Glomerular visceral epithelial cell (primary cell): ENCODE measurements around the gene GRIN3B.
"Not testable (repeated sequence)": the region's sequence is repeated elsewhere in the genome, so short reads cannot be mapped to it uniquely, and the experiment has no call there.

Experiments used
- DNase-seq: peaks from one replicate; pipeline ENCODE4 v3.0.0-alpha.2; 2016; ENCODE audit errors: extremely low spot score

The GRIN3B gene, protein sequence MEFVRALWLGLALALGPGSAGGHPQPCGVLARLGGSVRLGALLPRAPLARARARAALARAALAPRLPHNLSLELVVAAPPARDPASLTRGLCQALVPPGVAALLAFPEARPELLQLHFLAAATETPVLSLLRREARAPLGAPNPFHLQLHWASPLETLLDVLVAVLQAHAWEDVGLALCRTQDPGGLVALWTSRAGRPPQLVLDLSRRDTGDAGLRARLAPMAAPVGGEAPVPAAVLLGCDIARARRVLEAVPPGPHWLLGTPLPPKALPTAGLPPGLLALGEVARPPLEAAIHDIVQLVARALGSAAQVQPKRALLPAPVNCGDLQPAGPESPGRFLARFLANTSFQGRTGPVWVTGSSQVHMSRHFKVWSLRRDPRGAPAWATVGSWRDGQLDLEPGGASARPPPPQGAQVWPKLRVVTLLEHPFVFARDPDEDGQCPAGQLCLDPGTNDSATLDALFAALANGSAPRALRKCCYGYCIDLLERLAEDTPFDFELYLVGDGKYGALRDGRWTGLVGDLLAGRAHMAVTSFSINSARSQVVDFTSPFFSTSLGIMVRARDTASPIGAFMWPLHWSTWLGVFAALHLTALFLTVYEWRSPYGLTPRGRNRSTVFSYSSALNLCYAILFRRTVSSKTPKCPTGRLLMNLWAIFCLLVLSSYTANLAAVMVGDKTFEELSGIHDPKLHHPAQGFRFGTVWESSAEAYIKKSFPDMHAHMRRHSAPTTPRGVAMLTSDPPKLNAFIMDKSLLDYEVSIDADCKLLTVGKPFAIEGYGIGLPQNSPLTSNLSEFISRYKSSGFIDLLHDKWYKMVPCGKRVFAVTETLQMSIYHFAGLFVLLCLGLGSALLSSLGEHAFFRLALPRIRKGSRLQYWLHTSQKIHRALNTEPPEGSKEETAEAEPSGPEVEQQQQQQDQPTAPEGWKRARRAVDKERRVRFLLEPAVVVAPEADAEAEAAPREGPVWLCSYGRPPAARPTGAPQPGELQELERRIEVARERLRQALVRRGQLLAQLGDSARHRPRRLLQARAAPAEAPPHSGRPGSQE

DNA sequence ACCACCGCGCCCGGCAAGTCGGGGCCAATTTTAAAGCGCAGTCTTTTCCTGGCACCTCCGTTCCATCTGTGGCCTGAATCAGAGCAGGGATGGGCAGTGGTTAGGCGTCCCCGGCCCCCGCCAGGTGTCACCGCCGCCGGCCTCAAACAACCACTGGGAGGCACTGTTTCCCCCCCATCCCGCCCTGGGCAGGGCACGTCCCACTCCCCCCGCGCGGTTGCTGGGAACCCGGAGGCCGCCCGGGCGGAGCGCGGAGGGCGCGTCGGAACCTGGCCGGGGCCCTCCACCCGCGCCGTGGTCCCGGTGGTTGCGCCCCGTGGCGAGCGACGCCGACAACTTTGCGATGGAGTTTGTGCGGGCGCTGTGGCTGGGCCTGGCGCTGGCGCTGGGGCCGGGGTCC is at the start of gene GRIN3B:
Gene GRIN3B (plus strand): TSS at position 325 of the 400 bp plus-strand sequence. CDS start 19 bp downstream, at position 344.
- DNase-seq, result peak; percentile 37

DNA sequence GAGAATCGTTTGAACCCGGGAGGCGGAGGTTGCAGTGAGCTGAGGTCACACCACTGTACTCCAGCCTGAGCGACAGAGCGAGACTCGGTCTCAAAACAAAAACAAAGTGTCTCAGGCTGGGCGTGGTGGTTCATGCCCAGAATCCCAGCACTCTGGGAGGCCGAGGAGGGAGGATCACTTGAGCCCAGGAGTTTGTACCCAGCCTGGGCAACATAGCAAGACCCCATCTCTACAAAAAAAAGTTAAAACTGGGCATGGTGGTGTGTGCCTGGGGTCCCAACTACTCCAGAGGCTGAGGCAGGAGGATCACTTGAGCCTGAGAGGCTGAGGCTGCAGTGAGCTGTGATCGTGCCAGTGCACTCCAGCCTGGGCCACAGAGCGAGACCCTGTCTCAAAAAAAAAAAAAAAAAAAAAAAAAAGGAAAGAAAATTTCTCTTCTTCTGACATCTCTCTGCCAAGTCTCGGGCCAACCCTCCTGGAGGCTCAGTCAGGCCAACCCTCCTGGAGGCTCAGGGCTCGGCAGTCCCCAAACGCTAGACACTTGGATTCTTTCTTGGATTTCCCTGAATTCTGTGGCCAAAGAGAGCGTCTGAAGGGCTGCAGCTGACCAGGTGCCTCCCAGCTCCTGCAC is 48.1 kb upstream of the GRIN3B start:
- no peak for DNase-seq

DNA sequence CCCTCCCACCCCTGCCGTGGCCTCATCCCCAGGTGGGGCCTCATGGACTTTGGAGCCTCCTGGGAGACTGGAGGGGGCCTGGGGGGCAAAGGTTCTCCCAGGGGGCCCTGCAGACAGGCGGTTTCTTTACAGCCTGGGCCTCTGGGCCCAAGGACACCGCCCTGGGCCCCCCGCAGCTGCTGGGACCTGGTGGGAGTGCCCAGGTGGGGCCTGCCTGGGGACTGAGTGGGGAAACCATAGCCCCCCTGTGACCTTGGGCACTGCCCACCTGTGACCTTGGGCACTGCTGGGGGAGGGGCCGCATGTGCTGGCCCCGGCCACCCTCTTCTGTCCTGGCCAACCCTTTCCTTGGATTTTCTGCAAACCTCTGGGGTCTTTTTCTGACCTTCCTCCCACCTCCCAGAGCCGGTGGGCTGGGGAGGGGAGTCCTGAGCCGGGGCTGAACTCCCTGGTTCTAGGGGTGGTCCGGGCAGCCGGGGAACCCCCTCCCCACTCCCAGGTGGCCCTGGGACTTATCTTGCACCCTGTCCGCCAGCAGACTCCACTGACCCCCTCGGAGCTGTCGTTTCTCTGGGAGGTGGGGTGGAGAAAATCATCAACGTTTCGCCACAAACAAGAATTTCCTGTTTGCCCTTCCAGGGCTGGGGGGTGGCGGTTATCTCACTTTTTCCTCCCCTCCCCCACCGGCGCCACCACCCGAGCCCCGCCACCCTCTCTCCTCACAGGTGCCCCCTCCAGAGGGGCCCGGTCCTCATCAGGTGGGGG is 47.4 kb upstream of the GRIN3B start:
- DNase-seq, result no peak

DNA sequence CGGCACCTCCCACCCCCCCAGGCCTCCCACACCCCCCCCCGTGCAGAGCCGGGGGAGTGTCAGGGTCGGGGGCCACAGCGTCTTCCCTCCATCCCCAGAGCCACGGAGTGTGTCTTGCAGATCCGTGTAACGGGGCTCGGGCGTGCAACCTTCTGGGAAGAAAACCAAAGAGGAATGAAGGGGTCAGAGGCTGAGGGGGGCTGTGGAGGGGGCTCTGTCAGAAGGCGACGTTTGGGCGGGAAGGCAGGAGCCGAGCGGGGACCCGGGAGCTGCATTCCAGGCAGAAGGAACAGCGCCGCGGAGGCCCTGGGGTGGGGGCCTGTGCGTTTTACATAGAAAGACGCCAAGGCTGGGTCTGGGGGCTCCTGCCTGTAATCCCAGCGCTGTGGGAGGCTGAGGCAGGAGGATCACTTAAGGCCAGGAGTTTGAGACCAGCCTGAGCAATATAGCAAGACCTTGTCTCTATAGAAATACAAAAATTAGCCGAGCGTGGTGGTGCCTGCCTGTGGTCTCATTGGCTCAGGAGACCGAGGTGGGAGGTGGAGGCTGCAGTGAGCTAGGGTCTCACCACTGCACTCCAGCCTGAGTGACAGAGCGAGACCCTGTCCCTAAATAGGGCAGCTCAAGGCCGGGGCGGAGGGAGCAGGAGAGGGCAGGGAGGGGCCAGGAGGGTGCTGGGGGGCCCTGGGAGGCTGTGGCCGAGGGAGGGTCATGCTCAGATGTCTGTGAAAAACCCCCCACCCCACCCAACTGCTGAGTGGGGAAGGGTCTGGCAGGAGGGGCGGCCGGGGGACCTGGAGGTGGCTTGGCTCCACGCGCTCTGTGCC is 46.6 kb upstream of the GRIN3B start:
- DNase-seq, result no peak

DNA sequence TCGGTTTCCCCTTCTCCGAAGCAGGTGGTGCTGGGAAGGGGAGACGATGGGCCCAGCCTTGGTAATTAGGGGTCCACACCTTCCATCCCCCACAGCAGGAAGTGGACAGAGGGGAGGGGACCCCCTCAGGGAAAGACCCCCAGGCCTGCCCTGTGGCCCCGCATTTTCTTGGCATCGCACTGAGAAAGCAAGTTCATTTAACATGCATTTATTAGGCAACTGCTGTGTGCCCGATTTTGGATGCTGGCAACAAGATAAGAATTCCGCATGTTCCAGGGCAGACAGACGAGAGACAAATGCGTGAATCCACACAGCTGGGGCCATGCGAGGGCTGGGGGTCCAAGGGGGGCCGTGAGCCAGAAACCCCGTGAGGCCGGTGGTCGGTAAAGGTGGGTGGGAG is 45.9 kb upstream of the GRIN3B start:
- DNase-seq, result no peak

DNA sequence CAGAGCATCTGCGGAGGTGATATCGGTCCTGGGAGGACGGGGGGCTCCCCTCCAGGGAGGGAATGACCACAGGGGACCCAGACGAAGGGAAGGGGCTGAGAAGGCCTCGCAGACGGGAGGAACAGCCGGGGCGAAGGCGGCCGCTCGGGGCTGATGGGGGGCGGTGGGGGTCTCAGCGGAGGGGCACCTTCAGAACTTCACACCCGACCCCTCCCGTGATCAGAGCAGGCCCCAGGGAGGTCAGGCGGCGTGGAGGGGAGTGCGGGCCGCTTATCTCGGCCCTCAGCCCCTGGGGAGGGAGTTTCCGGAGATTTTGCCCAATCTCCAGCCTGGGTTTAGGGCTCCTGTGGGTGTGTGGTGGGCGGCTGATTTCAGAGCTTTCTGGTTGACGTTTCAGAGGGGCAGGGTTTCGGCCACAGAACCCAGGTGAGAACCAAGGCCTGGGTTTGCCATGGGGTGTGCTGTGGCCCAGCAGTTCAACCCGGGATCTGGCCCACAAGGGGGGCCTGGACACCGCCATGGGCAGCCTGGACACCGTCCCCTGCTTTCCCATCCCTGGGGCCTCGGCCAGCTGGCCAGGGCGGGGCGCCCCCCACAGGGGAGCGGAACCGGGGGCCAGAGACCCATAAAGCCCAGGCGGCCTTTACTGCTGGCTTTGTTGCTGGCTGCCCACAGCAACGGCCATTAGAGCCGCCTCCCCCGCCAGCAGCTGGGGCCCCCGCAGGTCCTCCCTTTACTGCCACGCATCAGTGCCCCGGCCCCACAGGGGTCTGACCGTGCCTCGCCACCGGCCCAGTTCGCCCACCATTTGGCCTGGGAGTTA is 45.3 kb upstream of the GRIN3B start:
- no peak for DNase-seq

DNA sequence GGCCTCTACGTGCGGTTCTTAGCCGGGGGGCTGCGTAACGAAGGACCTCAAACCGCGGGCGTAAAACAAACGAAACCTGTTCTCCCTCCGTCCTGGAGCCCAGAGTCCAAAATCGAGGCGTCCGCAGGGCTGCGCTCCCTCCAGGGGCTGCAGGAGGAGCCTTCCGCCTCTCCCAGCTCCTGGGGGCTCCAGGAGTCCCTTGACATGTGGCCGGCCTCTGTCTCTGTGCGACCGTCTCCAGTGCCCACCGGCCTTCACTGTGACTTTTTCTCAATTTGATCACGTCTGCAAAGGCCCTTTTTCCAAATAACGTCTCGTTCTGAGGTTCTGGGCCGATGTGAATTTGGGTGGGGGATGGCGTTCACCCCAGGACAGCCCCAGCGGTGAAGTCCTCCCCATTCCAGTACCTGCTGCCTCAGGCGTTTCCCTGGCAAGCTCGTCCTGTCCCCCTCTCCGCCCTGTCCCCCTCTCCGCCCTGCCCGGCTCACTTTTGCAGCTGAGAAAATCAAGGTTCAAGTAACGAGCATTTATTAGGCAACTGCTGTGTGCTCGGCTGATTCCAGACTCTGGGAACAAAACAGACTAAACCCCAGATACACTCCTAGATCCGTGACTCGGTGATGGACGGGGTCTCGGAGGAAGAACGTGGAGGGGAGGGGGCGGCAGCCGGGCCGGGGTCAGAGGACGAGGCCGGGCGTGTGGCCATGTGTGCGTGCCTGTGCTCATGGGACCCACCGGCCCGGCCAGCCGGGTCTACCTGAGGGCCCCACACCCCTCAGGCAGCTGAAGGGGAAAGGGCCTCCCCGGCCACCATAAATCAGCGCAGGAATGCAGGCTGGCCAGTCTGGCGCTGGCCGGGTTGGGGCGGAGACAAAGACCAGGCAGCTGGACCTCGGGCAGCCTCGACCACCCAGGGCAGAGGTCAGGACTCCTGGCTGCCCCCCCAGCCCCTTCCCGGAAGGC is 44.1 kb upstream of the GRIN3B start:
- no peak for DNase-seq

DNA sequence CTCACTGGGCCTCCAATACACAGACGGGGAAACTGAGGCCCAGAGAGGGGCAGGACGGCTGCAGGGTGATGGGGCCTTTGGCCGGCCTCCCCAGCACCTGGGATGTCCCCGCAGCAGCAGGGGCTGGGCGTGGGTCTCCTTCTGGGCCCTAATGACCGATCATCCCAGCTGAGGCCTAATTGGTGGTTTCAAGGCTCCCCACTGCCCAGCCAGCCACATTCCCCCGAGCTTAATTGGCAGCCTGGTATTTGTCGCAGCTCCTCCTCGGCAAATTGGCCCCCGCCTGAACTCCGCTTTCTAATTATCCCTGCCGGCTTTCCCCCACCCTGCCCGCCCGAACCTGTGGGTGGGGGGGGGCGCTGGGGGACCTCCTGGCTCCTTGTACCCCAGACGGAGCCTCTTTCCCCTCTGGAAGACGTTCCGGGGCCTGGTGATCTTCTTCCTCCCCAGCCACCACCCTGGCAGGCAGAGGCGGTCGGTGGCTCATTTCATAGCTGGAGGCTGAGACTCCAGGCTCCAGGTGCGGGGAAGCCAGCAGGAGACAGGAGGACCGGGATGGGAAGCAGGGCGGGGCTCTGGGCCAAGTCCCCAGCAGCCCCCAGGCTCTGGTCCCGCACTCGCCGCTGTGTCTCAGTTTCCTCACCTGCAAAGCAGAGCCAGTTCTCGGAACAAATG is 43.3 kb upstream of the GRIN3B start:
- DNase-seq, result no peak

DNA sequence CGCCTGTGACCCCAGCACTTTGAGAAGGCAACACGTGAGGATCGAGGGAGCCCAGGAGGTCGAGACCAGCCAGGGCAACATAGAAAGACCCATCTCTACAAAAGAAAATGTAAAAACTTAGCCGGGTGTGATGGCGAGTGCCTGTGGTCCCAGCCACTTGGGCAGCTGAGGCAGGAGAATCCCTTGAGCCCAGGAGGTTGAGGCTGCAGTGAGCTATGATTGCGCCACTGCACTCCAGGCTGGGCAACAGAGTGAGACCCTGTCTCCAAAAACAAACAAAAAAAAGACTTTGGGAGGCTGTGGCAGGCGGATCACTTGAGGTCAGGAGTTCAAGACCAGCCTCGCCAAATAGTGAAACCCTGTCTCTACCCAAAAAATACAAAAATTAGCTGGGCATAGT is 42.6 kb upstream of the GRIN3B start:
- not testable (repeated sequence) for DNase-seq

DNA sequence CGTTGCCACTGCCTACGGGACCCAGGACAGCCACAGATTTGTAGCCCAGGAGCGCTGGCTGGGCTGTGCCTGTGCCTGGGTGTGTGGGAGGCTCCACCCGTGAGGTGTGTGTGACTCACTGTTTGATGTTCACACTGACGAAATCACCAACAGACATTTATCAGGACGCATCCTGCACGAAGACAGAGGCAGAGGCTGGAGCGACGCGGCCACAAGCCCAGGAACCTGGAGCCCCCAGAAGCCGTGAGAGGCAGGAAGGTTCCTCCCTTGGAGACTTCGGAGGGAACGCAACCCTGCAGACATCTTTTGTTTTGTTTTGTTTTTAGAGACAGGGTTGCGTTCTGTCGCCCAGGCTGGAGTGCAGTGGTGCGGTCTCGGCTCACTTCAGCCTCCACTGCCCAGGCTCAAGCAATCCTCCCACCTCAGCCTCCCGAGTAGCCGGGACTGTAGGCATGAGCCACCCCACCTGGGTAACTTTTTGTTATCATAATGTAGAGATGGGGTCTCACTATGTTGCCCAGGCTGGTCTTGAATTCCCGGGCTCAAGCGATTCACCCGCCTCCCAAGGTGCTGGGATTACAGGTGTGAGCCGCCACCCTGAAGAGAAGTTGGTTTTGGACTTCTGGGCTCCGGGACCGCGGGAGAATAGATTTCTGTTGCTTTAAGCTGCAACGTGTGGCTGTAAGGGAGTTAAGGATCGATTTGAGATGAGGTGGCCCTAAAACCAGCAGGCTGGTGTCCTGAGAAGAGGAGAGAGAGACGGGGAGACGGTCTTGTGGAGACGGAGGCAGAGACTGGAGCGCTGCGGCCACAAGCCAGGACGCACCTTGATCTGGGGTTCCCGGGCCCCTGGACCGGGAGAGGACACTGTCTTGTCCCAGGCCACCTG is 41.0 kb upstream of the GRIN3B start:
- no peak for DNase-seq

DNA sequence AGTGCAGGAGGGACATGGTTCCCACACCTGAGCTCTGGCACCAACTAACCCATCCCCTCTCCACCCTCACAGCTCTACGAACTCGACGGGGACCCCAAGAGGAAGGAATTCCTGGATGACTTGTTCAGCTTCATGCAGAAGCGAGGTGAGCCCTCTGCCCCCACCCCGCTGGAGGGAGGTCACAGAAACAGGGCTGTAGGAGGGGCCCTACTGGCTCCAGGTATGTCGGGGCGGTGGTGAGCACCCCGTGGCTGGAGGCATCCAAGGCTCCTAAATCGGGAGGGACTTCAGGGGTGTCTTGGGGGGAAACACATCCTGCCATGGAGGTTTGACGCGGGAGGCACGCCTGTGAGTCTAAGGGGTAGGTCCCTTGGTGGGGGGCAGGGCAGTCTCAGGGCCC is 40.2 kb upstream of the GRIN3B start:
- no peak for DNase-seq

DNA sequence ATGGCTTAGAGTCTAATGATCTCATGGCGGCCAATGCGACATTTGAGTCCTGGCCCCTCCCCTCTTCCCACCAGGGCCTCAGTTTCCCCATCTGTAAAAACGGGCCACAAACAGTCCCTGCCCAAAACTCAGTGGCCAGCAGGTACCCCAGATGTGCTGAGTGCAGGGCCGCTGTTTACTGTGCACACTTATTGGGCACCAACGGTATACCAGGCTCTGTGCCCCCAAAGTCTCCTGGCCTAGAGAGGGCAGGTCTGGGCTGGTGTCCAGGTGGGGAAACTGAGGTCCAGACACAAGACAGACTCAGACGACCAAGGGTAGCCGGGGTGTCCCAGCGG is 39.6 kb upstream of the GRIN3B start:
- no peak for DNase-seq

DNA sequence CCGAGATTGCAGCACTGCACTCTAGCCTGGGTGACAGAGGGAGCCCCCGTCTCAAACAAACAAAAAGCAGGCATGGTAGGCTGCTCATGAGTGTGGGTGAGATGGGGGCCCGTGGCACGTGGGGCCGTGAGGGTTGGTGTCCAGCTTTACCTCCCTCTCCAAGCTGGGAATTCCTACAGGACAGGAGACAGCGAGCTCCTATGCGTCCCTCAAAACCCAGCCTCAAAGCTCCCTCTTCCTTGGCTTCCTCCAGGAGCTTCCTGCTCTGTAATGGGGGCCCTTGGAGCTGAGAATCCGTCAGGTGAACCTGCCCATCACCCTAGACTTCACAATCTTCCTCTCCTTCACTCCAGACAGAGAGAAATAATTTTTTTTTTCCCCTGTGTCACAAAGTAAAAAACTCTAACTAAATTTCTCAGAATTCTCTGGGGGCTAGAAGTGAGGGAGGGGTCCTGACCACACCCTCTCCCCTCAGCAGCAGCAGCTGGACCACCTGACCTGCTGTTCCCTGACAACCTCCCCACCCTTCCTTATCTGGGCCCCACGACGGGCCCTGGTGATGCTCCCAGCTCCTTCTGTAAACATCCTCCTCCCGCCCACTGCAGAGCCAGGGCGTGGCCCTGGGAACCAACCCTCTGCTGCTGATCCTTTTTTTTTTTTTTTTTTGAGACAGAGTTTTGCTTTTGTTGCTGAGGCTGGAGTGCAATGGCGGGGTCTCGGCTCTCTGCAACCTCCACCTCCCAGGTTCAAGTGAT is 38.2 kb upstream of the GRIN3B start:
- DNase-seq, result no peak

DNA sequence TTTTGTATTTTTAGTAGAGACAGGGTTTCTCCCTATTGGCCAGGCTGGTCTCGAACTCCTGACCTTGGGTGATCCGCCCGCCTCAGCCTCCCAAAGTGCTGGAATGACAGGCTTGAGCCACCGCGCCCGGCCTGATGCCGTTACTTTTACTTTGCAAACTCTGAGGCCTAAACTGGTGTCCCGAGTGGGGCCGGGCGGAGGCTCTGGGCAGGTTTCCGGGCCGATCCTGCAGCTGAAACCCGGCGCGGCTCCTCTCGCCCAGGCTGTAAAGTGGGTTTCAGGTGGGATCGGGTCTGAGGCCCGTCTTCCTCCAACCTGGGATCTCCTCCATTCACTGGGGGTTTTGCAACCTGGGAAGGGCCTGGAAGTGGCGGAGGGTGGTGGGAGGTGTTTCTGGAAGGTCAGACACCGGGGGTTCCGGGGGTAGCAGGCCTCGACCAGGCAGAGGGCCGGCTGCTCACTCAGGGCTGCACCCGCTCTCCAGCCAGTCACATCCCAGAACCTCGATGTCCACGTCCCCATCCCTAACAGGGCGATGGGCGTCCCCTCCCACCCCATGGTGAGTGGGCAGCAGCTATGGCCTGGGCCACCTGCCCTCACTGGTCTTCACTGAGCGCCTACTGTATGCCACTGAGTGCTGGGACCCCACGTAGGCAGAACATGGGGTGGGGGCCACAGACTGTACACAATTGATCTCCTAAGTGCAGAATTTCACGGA is 37.4 kb upstream of the GRIN3B start:
- no peak for DNase-seq

DNA sequence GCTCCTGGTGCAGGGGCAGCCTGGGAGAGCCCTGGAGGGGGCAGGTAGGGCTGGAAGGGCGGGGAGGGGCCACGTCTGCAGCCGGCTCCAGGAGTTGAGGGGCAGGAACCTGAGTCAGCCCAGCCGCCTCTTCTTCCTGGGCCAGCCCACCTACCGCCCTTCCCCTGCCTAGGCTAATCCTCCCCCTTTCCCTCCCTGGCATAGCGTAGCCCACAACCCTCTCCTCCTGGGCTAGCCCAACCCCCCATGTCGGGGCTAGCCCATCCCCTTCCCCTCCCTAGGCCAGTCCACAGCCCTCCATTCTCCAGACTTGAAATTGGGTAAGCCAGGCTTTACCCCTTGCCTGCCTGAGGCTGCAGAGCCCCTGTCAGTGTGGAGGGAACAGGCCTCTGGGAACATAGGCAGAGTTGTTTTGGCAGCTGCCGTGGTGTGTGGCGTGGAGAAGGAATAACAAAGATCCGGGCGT is 36.7 kb upstream of the GRIN3B start:
- DNase-seq, result no peak
